Measurements from ENCODE around the gene SGMS1. TPM values are rescaled to one million over a fixed set of nuclear protein-coding genes. Genes with fewer than 3 reads are reported as not detected.

The SGMS1 gene
- polyA plus RNA-seq, 1 donor from 2014 or later: 8.0 TPM

GRCh38 chr10:50580262-50580891, 43.4 kb downstream of the SGMS1 start:
- H4K20me1 ChIP-seq (ENCODE audit: insufficient read depth): no peaks in the 10 kb centered on the region
- H3K36me3 ChIP-seq (ENCODE audit: insufficient read depth, low read length): no peaks in the 10 kb centered on the region
- H3K4me2 ChIP-seq (ENCODE audit: low read length): no peak overlapping the region
- H3K9me2 ChIP-seq (ENCODE audit: insufficient read depth, low read length): no peaks in the 10 kb centered on the region
- no peaks in the 10 kb centered on the region for H3K9me3 ChIP-seq (ENCODE audit: low read length)
- no peak overlapping the region for H3K27ac ChIP-seq (ENCODE audit: low read length)
- H3K4me3 ChIP-seq (ENCODE audit: low read length): no peak overlapping the region
- no peak overlapping the region for H2AFZ ChIP-seq (ENCODE audit: low read depth, low read length)
- no peaks in the 10 kb centered on the region for H3K79me2 ChIP-seq (replicated peaks; ENCODE audit: insufficient read depth, low read length)
- H3K27me3 ChIP-seq (ENCODE audit: insufficient read depth, low read depth, low read length): no peaks in the 10 kb centered on the region
- no peak overlapping the region for H3K9ac ChIP-seq (ENCODE audit: low read length)
- H3F3A ChIP-seq (ENCODE audit: insufficient read depth, low read length, poor library complexity, severe bottlenecking): no peaks in the 10 kb centered on the region
- no peak for TF ChIP-seq RAD21 (conservative IDR thresholded peaks at IDR 0.05)
- TF ChIP-seq EZH2 (IDR thresholded peaks at IDR 0.05; ENCODE audit: borderline replicate concordance, insufficient read depth, low read length, poor library complexity, severe bottlenecking): no peak
- TF ChIP-seq, protein P1, sequence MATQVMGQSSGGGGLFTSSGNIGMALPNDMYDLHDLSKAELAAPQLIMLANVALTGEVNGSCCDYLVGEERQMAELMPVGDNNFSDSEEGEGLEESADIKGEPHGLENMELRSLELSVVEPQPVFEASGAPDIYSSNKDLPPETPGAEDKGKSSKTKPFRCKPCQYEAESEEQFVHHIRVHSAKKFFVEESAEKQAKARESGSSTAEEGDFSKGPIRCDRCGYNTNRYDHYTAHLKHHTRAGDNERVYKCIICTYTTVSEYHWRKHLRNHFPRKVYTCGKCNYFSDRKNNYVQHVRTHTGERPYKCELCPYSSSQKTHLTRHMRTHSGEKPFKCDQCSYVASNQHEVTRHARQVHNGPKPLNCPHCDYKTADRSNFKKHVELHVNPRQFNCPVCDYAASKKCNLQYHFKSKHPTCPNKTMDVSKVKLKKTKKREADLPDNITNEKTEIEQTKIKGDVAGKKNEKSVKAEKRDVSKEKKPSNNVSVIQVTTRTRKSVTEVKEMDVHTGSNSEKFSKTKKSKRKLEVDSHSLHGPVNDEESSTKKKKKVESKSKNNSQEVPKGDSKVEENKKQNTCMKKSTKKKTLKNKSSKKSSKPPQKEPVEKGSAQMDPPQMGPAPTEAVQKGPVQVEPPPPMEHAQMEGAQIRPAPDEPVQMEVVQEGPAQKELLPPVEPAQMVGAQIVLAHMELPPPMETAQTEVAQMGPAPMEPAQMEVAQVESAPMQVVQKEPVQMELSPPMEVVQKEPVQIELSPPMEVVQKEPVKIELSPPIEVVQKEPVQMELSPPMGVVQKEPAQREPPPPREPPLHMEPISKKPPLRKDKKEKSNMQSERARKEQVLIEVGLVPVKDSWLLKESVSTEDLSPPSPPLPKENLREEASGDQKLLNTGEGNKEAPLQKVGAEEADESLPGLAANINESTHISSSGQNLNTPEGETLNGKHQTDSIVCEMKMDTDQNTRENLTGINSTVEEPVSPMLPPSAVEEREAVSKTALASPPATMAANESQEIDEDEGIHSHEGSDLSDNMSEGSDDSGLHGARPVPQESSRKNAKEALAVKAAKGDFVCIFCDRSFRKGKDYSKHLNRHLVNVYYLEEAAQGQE (IDR thresholded peaks at IDR 0.05; ENCODE audit: borderline replicate concordance): no peak
- TF ChIP-seq POLR2AphosphoS5 (IDR thresholded peaks at IDR 0.05): no peak
- TF ChIP-seq, protein P2, sequence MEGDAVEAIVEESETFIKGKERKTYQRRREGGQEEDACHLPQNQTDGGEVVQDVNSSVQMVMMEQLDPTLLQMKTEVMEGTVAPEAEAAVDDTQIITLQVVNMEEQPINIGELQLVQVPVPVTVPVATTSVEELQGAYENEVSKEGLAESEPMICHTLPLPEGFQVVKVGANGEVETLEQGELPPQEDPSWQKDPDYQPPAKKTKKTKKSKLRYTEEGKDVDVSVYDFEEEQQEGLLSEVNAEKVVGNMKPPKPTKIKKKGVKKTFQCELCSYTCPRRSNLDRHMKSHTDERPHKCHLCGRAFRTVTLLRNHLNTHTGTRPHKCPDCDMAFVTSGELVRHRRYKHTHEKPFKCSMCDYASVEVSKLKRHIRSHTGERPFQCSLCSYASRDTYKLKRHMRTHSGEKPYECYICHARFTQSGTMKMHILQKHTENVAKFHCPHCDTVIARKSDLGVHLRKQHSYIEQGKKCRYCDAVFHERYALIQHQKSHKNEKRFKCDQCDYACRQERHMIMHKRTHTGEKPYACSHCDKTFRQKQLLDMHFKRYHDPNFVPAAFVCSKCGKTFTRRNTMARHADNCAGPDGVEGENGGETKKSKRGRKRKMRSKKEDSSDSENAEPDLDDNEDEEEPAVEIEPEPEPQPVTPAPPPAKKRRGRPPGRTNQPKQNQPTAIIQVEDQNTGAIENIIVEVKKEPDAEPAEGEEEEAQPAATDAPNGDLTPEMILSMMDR (IDR thresholded peaks at IDR 0.05; ENCODE audit: poor library complexity, severe bottlenecking): no peak
- no peak for TF ChIP-seq TAF1 (IDR thresholded peaks at IDR 0.05; ENCODE audit: low read depth)
- TF ChIP-seq SMC3 (conservative IDR thresholded peaks at IDR 0.05; ENCODE audit: poor library complexity): no peak
- TF ChIP-seq MXI1 (conservative IDR thresholded peaks at IDR 0.05; ENCODE audit: poor library complexity, severe bottlenecking): no peak
- TF ChIP-seq EP300 (conservative IDR thresholded peaks at IDR 0.05; ENCODE audit: poor library complexity, severe bottlenecking): no peak

GRCh38 chr10:50579491-50580261, 44.1 kb downstream of the SGMS1 start:
- no peaks in the 10 kb centered on the region for H3K36me3 ChIP-seq (ENCODE audit: insufficient read depth, low read length)
- no peak overlapping the region for H3K9ac ChIP-seq (ENCODE audit: low read length)
- no peaks in the 10 kb centered on the region for H3K27me3 ChIP-seq (ENCODE audit: insufficient read depth, low read depth, low read length)
- no peak overlapping the region for H3K4me3 ChIP-seq (ENCODE audit: low read length)
- no peak overlapping the region for H3K27ac ChIP-seq (ENCODE audit: low read length)
- TF ChIP-seq, protein P2 (IDR thresholded peaks at IDR 0.05; ENCODE audit: poor library complexity, severe bottlenecking): no peak
- TF ChIP-seq POLR2AphosphoS5 (IDR thresholded peaks at IDR 0.05): no peak
- TF ChIP-seq SMC3 (conservative IDR thresholded peaks at IDR 0.05; ENCODE audit: poor library complexity): no peak
- TF ChIP-seq TAF1 (IDR thresholded peaks at IDR 0.05; ENCODE audit: low read depth): no peak
- TF ChIP-seq EP300 (conservative IDR thresholded peaks at IDR 0.05; ENCODE audit: poor library complexity, severe bottlenecking): no peak
- no peak for TF ChIP-seq RAD21 (conservative IDR thresholded peaks at IDR 0.05)
- TF ChIP-seq, protein P1 (IDR thresholded peaks at IDR 0.05; ENCODE audit: borderline replicate concordance): no peak
- TF ChIP-seq EZH2 (IDR thresholded peaks at IDR 0.05; ENCODE audit: borderline replicate concordance, insufficient read depth, low read length, poor library complexity, severe bottlenecking): no peak
- no peak for TF ChIP-seq MXI1 (conservative IDR thresholded peaks at IDR 0.05; ENCODE audit: poor library complexity, severe bottlenecking)
- no peaks in the 10 kb centered on the region for H3F3A ChIP-seq (ENCODE audit: insufficient read depth, low read length, poor library complexity, severe bottlenecking)
- H3K4me2 ChIP-seq (ENCODE audit: low read length): no peak overlapping the region
- H2AFZ ChIP-seq (ENCODE audit: low read depth, low read length): no peak overlapping the region
- H3K9me3 ChIP-seq (ENCODE audit: low read length): no peaks in the 10 kb centered on the region
- no peaks in the 10 kb centered on the region for H3K79me2 ChIP-seq (replicated peaks; ENCODE audit: insufficient read depth, low read length)
- H4K20me1 ChIP-seq (ENCODE audit: insufficient read depth): no peaks in the 10 kb centered on the region
- H3K9me2 ChIP-seq (ENCODE audit: insufficient read depth, low read length): no peaks in the 10 kb centered on the region

Data from neural cell (in vitro differentiated cells).